ENCODE data around the gene QRFP.
A peak's percentile ranks its signal among the peaks of the same experiment; 100 is the strongest.

Gene QRFP

DNA sequence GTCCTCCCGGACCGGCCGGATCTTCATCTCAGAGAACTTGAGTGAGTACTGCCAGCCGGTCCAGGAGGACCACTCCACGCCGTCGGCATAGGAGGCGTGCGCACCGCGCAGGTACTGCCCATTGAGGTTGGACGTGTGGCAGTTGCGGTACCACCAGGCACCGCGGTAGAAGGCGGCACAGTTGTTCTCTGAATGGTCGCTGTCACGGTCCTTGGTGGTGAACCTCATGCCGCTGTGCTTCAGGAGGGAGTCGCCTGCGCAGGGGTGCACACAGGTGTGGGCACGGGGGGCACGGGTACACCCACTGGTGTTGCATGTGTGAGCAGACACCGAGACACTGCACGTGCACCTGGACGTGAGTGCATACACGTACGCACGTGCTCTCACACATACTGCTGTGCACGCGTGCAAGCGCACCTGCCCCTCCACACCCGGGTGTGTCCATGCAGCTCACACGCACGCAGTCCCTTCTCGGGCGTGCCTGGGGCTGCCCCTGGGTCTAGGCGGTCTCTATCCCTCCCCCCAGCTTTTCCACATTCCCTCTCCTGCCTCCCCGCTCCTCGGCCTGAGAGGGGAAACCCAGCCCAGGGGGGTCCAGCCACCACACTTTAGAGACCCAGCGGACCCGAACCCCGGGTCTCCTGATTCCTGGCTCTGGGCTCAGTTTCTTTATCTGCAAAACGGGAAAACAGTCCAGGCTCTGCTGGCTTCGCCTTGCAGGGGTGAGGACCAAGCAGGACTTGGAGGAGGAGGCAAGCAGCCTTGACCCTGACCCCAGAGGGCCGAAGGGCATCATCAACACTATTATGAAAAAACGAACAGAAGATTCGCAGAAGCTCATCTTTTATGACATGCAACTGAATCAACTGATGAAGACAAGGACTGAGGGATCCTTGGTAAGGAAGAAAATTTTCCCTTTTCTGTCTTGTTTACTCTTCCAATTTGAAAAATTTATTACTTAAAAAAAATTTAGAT lies 7.7 kb upstream of the QRFP start:
- no peak for ATAC-seq

DNA sequence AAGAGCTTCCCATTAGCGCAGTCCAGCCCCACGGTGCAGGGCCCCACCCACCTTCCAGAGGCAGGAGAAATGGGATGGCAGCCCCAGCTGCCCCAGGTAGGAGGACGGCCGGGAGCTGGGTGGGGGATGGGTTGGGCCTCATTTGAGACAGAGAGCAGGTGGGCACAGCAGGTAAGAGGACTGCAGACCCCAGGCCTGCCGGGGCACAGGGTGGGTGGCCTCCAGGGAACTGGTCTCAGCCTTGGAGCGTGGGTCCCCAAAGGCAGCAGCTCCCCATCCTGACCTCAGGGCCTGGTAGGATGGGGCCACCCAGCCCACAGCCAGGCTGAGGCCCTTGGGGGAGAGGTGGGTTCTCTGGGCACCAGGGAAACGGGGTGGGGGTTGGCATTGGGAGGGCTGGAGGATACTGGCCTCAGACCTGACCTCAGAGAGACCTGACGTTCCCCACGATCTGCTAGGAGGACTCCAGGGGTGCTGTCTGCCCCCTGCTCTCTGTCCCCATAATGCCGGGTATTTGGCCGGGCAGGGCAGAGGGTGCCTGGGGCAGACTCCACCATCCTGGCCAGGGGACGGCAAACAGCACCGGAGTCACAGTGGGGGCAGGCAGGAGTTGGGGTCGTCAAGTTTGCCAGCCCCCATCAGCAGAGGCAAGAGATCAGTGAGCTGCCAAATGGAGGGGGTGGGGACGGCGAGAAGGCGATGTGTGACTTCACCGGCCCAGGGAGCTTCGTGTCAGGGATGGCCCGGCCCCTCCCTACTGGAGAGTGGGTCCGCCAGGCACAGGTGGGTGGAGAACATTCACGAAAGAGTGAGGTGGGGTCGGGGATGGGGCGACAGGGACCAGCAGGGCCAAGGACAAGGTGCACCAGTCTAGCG lies 6.8 kb upstream of the QRFP start:
- ATAC-seq = no peak

DNA sequence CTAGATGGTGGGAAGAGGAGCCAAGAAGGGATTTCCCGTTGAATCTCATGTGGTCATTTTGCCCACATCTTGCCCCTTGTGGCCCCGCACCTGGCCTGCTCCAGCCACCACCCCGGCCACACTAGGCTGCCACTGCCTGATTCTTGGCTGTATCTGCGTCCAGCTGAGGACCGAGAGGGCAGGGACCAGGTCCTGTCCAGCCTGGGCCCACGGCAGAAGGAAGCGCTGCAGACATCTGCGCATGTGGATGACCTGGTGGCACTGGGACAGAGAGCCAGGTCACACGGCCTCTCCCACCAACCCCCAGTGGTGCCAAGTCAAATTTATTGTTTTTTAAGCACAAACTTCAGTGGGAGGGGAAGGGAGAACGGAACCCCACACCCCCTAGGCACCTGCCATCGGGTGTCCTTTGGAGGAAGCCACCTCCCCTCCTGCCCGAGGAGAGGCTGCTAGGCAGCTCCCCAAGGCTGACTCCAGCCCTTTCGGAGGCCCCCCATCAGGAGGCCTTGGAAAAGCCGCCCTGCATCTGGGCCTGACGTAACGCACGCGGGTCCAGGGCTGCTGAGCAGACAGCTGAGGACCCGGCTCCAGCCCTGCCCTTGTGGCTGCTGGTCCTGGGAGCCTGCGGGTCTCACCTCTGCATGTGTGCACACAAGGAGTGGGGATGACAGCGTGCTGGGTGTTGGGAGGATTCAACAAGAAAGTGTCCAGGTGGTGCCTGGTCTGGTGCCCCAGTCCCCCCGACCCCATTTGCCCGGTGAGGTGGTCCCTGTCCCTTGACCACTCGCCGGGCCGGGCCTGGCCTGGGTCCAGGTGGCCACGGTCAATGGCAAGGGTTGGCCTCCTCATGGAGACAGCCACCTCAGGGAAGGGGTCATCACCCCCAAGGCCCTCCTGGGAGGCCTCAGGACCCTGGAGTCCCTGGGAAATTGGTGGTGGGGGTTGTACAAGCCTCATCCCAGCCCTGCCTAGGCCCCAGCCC lies 5.9 kb upstream of the QRFP start:
- no peak for ATAC-seq

DNA sequence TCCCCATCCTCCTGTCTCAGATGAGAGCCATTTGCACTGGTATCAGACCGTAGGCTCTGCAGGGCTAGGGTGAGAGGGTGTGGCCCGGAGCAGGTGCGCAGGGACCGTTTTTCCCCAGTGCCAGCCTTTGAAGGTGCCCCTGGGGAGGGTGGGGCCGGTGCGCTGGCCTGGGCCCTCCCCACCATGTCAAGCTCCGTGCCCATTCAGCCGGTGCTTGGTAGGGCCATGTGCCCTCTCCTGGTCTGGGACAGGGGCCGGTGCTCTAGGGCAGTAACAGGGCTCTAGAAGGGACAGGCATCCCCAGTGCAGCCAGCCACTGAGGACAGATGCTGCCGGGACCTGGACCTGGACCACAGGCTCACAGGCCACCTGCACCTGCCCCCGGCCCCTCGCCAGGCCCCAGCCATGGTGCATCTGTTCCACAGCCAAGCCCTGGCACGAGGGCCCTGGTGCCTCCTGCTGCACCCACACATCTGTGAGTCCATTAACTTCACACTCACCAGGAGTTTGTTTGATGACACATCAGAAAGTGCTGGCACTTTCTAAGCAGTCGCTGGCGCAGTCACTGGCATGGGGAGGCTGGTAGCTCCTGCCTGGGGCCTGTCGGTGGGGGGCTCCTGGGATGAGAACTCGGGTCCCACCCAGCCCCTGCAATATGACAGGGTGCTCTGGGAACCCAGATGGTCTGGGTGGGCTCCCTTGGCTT lies 5.0 kb upstream of the QRFP start:
- no peak for ATAC-seq

DNA sequence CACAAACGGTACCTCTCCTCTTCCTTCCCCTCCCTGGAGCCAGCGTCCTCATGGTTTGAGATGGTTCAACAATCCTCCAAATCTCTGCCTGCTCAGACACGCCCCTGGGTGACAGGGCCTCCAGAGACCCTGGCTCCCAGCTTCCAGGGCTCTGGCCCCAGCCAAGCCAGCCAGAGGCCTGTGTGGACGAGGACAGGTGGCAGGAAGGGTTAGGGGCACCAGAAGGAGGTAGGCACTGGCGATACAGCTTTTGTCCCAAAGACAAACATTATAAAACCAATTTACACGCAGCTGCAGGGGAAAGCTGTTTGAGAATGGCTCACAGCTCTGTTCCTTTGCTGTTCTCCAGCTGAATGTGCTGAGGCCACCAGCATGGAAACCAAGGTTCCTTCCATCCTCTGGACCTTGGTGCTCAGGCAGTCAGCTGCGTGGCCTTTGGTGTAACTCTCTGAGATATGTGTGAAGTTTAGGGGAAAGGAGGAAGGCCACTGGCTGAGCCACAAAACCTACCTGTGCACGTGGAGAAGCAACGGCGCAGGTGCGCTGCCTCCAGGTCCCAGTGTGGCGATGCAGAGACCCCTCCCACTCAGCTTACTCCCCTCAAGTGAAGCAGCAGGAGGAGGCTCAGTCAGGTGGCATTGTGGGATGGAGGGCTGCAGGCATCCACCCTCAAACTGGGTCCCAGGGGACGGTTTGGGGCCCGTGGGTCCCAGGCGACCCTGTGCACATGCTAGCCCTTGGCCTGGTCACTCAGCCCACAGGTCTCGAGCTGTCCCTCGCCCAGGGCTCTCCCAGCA lies 4.3 kb upstream of the QRFP start:
- no peak for ATAC-seq

DNA sequence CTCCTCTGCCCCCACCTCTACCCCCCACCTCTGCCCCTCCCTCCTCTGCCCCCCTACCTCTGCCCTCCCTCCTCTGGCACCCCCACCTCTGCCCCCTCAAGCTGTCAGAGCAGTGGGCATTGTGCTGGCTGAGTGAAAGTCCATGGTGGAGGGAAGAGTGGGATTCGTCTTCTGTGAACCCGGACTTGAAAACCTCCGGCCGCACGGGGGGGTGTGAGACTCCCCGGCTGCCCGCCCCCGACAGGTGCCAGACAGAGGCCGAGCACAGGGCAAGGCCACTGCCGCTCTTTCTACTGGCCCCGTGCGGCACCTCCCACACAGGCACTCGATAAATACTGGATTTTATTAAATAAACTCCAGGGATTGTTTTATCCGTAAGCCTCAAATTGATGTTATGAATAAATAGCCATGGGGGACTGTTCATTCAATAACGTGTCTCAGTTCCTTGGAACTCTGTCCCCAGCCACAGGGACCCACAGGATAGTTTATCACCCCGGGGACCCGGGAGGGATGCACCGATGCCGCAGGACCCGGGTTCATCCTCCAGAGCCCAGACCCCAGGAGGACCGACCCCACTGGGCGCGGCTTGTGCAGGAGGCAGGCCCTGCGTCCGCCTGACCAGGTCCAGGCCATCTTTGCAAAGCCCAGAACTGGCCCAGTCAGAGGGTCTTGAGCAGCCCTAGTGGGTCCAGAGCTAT lies 2.6 kb upstream of the QRFP start:
- no peak for ATAC-seq

DNA sequence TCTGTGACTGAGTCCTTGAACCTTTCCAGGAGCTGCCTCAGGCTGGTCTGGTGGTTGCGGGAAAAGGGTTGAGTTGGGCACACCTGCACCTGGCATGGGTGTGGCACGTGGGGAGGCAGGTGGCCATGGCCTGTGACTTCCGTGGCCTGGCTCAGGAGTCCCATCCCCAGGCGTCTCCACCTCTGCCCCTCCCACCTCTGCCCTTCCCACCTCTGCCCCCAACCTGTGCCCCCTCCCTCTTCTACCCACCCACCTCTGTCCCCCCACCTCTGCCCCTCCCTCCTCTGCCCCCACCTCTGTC lies 1.9 kb upstream of the QRFP start:
- ATAC-seq = no peak

DNA sequence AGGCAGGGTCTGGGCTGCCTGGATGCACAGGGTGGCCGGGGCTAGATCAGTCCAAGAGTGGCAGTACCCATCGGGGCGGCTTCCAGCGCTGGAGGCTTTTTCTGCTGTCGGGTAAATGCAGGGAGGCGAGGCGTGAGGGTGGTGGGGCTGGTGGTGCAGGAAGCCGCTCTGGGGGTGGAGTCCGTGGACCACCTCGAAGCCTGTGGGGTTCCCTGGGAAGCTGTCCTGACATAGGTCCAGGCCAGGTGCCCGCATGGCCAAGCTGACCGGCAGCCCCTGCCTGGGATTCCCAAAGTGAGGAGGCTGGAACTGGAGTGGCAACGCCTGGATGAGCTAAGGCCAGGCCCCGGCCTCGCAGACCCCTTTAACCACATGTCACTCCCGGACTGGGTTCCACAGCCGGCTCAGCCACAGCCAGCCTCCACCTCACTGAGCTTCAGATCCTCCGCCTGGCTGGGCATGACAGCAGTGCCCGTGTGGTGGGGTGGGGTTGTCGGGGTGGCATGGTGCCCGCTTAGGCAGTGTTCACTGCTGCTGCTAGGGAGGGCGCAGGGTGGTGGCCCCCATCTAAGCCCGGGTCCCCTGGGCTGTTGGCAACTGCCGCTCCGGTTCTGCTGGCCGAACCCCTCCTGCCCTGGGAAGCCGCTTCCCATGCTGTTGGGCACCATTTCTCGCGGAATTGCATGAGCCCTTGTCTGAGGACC lies 1.4 kb upstream of the QRFP start:
- no peak for ATAC-seq

DNA sequence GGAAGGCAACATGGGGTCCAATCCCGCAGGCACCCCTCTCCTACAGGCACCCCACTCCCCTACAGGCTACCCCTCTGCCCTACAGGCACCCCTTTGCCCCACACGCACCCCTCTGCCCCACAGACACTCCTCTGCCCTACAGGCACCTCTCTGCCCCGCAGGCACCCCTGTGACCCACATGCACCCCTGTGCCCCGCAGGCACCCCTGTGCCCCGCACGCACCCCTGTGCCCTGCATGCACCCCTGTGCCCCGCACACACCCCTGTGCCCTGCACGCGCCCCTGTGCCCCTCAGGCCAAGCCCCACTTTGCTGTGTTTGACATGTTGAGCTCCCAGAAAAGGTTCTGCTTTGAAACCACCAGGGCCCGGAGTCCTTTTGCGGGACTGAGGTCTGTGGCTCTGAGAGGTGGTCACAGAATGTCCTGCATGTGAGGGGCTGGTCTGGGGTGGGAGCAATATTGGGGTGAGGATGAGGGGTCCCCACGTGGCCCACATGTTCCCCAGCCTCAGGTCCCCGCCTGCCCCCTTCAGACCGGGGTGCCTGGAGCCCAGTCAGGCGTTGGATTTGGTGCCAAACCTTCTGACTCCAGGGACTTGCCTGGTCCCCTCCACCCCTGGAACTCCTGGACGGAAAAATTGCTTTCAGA lies 616 bp upstream of the QRFP start:
- ATAC-seq = no peak

DNA sequence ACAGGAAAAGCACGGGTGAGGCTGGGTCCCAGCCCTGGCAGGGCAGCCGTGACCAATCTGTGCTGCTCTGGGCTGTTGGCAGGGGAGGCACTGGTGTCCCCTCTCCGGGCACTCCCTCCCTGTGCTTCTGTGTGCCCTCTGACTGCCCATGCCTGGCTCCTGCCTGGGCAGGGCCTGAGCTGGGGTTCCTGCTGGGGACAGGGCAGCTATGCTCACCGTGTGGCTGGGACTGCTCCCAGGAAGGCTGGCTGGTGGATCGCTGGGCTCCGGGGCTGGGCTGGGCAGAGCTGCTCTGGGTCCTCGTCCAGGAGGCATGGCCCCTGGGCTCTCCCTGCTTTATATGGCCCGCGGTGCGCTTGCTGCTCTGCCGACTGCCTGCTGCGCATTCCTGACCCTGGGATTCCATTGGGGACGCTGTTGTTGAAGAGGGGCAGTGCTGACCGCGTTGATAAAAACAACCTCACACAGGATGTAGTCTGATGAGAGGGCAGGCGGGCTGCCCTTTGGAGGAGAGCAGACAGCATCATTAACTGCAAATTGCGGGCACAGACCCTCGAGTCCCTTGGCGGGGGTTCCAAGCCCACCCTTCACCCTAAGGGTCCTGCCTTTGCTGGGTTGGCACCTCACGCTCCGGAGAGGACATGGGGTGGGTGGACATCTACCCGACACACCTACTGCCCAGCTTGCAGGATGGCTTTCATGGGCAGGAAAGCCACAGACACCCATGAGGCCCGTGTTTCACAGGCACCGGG lies 955 bp downstream of the QRFP start:
- ATAC-seq = no peak

DNA sequence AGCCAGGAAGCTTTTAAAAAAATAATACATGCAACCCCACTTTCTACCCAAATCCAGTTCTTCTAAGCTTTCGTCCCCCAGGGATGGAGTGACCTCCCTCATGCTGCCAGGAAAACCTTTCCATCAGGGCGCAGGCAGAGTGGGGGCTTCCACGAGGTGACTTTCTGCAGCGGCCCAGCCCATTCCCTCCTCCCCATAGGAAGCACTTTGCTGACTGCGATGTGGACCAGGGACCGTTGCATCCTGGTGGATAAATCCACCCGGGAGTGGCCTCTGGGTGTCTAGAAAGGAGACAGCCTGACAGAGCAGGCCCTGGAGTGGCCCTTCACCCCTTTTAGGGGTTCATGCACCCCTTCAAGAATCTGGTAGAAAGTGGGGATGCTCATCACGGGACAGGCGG lies 1.6 kb downstream of the QRFP start:
- no peak for ATAC-seq

DNA sequence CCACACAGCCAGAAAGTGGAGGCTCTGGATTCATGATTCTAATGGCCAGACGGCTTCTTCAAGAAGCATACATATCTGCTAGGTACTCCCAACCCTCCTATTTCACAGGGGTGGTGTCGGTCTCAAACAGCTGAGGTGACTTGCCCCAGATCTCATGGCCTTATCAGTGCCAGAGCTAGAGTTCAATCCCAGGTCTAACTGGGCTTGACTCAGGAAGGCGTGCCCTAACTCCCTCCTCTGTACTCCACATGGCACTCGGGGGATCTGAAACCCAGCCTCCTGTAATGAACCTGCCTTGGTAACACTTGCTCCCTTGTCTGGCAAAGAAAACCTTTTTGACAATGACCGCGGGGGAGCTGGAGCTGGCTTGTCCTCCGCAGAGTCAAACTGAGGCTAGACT lies 2.1 kb downstream of the QRFP start:
- ATAC-seq = no peak

DNA sequence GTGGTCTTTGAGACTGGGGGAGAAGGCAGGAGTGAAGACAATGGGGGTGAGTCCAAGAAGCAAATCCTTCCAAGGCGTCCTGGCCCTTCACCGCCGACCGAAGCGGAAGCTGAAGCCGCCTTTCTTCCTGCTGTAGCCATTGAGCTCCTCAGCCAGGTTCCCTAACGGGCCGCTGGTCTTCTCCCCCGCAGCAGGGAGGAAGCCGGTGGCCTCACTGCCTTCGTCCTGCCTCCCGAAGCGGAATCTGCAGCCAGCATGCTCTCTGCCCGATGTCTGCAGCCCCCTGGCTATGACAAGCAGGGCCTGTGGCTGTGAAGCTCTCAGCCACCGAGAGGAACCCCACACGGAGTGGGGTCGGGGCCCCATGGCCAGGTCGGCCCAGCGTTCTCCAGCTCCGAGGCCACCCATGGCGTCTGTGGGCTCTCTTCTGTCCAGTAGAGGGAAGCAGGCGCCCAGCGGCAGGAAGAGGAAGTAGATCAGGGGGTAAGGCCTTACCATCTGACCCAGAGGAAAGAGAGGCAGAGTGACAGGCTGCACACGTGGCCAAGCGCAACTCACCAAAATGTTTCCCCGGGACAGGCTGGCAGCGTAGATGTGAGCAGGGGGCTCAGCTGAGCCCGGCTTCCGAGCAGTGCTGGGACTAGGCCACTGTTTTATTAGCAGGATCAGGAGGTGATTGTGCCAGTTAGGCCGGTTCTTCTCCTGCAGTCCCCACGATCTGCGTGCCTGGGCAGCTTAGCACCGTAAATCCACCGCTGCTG lies 3.1 kb downstream of the QRFP start:
- ATAC-seq = peak in 1 of 2 donors; percentile 24

DNA sequence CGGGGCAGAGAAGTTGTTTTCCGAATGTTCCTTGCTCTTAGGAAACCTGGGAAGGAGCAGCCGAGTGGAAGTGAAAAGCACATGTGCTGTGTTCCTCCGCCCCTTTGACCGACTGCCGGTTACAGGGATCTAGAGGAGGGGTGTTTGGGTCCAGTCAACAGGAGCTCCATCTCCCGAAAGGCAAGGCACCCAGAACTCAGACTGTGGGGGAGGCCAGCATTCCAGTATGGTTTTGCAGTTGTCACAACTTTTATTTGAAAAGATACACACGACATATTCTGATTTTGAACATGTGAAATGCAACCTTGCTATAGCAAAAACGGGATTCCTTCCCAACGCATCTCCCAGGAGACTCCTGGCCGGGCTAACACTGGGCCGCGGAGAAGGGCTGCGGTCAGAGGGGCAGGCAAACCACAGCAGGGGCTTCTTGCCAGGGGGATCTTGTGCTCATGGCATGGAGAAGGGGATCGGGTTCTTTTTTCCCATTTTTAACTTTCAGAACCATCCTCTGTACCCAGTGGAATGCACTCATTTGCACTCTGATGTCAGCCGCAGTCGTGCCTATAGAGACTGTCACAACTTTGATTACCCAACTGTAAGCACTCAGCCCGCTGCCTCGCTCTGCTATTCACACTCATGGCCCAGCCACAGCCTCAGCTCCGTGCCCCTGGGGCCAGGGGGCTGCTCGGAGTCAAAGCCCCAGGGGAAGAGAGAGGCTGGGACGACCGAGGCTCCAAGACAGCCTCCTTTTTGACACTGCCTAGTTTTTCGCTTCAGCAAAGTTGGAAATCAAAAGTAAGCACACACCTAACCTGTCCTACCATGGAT lies 3.9 kb downstream of the QRFP start:
- no peak for ATAC-seq

DNA sequence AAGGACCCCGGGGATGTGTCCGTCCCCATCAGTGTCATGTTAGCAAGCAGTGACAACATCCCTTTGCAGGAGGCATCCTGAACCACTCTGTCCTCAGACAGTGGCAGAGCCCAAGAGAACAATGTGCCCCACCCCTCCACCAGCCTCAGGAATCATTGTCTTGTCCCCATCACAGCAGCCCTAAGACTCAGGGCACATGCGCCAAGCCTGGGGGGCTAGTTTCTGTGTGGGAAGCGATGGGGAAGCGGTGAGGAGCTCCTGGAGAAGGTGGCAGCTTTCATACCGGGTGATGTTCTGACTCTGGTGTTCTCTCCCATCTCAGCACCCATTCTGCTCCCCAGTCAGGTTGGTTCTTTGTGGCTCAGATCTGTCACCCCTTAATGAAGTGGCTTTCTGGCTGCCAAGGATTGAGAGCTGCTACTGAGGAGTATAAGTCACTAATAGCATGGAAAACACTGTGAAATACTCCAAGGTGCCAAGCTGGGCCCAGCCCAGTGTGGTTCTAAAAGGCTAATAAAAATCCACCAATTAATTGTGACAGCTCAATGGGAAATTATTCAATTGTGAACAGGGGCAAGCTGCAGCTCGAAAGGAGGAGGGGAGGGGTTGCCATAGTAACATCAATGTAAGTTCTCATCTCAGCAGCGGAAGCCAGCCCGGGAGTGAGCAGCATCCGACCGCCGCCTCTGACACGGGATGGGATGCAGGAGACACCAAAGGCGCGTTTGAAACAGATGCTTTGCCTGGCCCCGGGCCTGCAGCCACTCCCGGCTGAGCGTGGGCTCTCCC lies 4.7 kb downstream of the QRFP start:
- ATAC-seq = no peak

Measured in activated CD4-positive, CD25-positive, alpha-beta regulatory T cell treated with anti-CD3 and anti-CD28 coated beads, Interleukin-2, amount 50 U/mL, for 24 hours (primary cell).